Occipital lobe (tissue), 2 donors: ENCODE measurements around the gene PLCXD1. TPM values are rescaled to one million over a fixed set of nuclear protein-coding genes. Genes with fewer than 3 reads are reported as not detected.
"Not testable (repeated sequence)": the region's sequence is repeated elsewhere in the genome, so short reads cannot be mapped to it uniquely, and the experiment has no call there.

Source experiments
- DNase-seq: peaks from one replicate; lab custom pipeline; 2025; lab: John Stamatoyannopoulos, UW
- total RNA-seq: library from RNA; depleted of rRNA; stranded (reverse); fragments of >200 nt; gene quantifications from one replicate; pipeline ENCODE4 v1.2.3, GENCODE V29; 2014

PLCXD1 gene
- total RNA-seq: 16.2 TPM

GRCh38 chrX:281166-281999 lies at the start of gene PLCXD1:
PLCXD1 (plus strand) TSS chrX:281381; CDS start chrX:284188, 2,807 bp downstream.
- DNase-seq: no peak

GRCh38 chrX:231637-232277 lies 49.4 kb upstream of the PLCXD1 start:
- DNase-seq: not testable (repeated sequence)

GRCh38 chrX:232278-232655 lies 48.9 kb upstream of the PLCXD1 start:
- DNase-seq: not testable (repeated sequence)

GRCh38 chrX:236201-236600 lies 45.0 kb upstream of the PLCXD1 start:
- DNase-seq: not testable (repeated sequence)

GRCh38 chrX:250965-251364 lies 30.2 kb upstream of the PLCXD1 start:
- no peak for DNase-seq

- DNase-seq: not testable (repeated sequence)
Observed at GRCh38 chrX:251396-252243, 29.6 kb upstream of the PLCXD1 start.

GRCh38 chrX:252244-252956 lies 28.8 kb upstream of the PLCXD1 start:
- DNase-seq: no peak

- no peak for DNase-seq
Observed at GRCh38 chrX:252957-253291, 28.3 kb upstream of the PLCXD1 start.

- no peak for DNase-seq
Observed at GRCh38 chrX:253451-254297, 27.5 kb upstream of the PLCXD1 start.

GRCh38 chrX:254630-255215 lies 26.5 kb upstream of the PLCXD1 start:
- DNase-seq: no peak

GRCh38 chrX:255923-256331 lies 25.3 kb upstream of the PLCXD1 start:
- DNase-seq: no peak

GRCh38 chrX:257054-257453 lies 24.1 kb upstream of the PLCXD1 start:
- DNase-seq: not testable (repeated sequence)

GRCh38 chrX:257681-258289 lies 23.4 kb upstream of the PLCXD1 start:
- no peak for DNase-seq

- DNase-seq: no peak
Observed at GRCh38 chrX:258291-259040, 22.7 kb upstream of the PLCXD1 start.

GRCh38 chrX:259692-260355 lies 21.4 kb upstream of the PLCXD1 start:
- no peak for DNase-seq

- no peak for DNase-seq
Observed at GRCh38 chrX:261167-261918, 19.8 kb upstream of the PLCXD1 start.

- no peak for DNase-seq
Observed at GRCh38 chrX:261919-262352, 19.2 kb upstream of the PLCXD1 start.
